Esophagus muscularis mucosa (tissue), 4 donors: ENCODE data around the gene GRIK4. TPM values are rescaled to one million over a fixed set of nuclear protein-coding genes. Genes with fewer than 3 reads are reported as not detected.

ENCODE experiments used
- DNase-seq: peaks from one replicate; pipeline ENCODE4 v3.0.0-alpha.2; 2017; ENCODE audit errors: extremely low spot score
- H3K27ac ChIP-seq, 4 donors: fragments of 200-600 bp; sonication (generic); replicated peaks in 1 of 4; 1 replicate in 3 of 4; 2 replicates in 1 of 4; pipeline ENCODE4 v1.5.1; 2016 to 2019; ENCODE audit warnings: mild to moderate bottlenecking in 1 of 4
- H3K27me3 ChIP-seq, 4 donors: fragments of 200-600 bp; sonication (generic); one replicate each; pipeline versions ENCODE4 v1.5.1 to v1.6.0; 2016 to 2019
- H3K36me3 ChIP-seq, 4 donors: fragments of 200-600 bp; sonication (generic); one replicate each; pipeline ENCODE4 v1.5.1; 2016 to 2019
- H3K4me1 ChIP-seq, 4 donors: fragments of 200-600 bp; sonication (generic); one replicate each; pipeline ENCODE4 v1.5.1; 2016 to 2019
- H3K4me3 ChIP-seq, 4 donors: fragments of 200-600 bp; sonication (generic); 1 replicate in 2 of 4; 2 replicates in 2 of 4; pipeline ENCODE4 v1.5.1; 2016 to 2019; ENCODE audit warnings: mild to moderate bottlenecking in 4 of 4, moderate library complexity in 1 of 4
- H3K9me3 ChIP-seq, 4 donors: fragments of 200-600 bp; sonication (generic); 1 replicate in 3 of 4; 2 replicates in 1 of 4; pipeline ENCODE4 v1.5.1; 2016 to 2019
- EP300 ChIP-seq: sonication (generic); formaldehyde crosslinking; IDR thresholded peaks from one replicate; pipeline ENCODE4 v1.6.1; 2017; ENCODE audit warnings: antibody characterized with exemption
- POLR2A ChIP-seq: fragments of 450-650 bp; IDR thresholded peaks from one replicate; pipeline ENCODE4 v1.6.1; 2017; ENCODE audit warnings: antibody characterized with exemption, moderate library complexity, mild to moderate bottlenecking, low read depth
- POLR2AphosphoS5 ChIP-seq, 2 donors: sonication (generic); formaldehyde crosslinking; IDR thresholded peaks; one replicate each; pipeline ENCODE4 v1.6.1; 2017; ENCODE audit warnings: antibody characterized with exemption in 2 of 2
- WGBS: methylation state at CpG from one replicate; pipeline ENCODE4 v1.1.5; 2018; 5-methylcytosine and 5-hydroxymethylcytosine counted together
- intact Hi-C: fragments of 100-400 bp; cut with DNase I; formaldehyde crosslinking; loops from one replicate; pipeline ENCODE4 v1.15.1; 2023
- total RNA-seq, 4 donors: library from RNA; depleted of rRNA; stranded (reverse); fragments of >200 nt; gene quantifications; one replicate each; pipeline versions ENCODE4 v1.1.0 to v1.2.1, GENCODE V29; 2016
- TF ChIP-seq, protein P1 (sequence below), 3 experiments: fragments of 200-600 bp in 2 of 3; fragments of 450-650 bp in 1 of 3; sonication (generic) in 2 of 3; IDR thresholded peaks; one replicate each; pipeline ENCODE4 v1.5.1; 2017 to 2019; ENCODE audit warnings: antibody characterized with exemption in 3 of 3, mild to moderate bottlenecking in 2 of 3, moderate library complexity in 1 of 3

The GRIK4 gene
- total RNA-seq, 4 donors from 2014 or later: 0.13 to 0.83 (median 0.43) TPM

DNA sequence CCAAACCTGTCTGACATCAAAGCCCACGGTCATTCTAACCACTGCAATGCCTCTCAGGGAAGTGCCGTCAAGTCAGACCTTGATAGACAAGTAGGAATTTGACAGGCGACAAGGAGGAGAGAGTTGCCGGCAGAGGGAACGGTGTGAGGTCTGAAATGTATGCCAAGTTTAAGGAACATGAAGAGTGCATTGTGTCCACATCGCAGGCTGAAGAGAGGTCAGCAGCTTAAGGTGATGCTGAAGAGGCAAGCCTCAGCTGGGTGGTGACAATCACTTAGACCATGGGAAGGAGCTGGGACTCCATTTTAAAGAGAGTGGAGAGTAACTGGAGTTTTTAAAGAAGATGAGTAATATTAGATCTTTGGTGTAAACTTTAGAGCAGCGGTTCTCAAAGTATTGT, 407.5 kb downstream of the GRIK4 start:
- intact Hi-C loops: no loop called here
- H3K27me3 ChIP-seq: peaks cover 0 to 21% (median 0%) of the 10 kb centered on the region in 4 donors
- no peaks in the 10 kb centered on the region for H3K4me1 ChIP-seq
- TF ChIP-seq, protein P1, sequence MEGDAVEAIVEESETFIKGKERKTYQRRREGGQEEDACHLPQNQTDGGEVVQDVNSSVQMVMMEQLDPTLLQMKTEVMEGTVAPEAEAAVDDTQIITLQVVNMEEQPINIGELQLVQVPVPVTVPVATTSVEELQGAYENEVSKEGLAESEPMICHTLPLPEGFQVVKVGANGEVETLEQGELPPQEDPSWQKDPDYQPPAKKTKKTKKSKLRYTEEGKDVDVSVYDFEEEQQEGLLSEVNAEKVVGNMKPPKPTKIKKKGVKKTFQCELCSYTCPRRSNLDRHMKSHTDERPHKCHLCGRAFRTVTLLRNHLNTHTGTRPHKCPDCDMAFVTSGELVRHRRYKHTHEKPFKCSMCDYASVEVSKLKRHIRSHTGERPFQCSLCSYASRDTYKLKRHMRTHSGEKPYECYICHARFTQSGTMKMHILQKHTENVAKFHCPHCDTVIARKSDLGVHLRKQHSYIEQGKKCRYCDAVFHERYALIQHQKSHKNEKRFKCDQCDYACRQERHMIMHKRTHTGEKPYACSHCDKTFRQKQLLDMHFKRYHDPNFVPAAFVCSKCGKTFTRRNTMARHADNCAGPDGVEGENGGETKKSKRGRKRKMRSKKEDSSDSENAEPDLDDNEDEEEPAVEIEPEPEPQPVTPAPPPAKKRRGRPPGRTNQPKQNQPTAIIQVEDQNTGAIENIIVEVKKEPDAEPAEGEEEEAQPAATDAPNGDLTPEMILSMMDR (IDR thresholded peaks at IDR 0.05): no peak
- H3K36me3 ChIP-seq: no peaks in the 10 kb centered on the region
- no peak overlapping the region for H3K27ac ChIP-seq
- H3K4me3 ChIP-seq: no peak overlapping the region
- H3K9me3 ChIP-seq: no peaks in the 10 kb centered on the region
- 81% methylated on average over 7 of the region's 7 CpGs for WGBS
- no peak for DNase-seq

DNA sequence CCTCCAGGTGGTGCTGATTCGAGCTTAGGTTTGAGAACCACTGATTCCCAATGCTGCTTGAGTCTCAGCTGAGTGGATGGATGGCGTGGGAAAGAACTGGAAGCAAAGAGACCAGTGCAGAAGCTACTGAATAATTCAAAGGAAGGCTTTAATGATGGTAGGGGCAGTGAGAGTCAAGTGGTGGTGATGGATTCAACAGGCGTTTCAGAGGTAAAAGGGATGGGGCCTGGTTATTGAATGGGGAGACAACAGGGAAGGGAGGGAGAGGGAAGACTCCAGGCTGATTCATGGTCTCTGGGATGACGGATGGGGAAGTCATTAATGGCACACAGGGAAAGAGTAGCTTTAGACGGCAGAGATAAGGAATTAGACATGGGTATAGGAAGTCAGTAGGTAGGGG, 408.0 kb downstream of the GRIK4 start:
- H3K4me3 ChIP-seq: no peak overlapping the region
- intact Hi-C loops: no loop called here
- DNase-seq: no peak
- H3K36me3 ChIP-seq: no peaks in the 10 kb centered on the region
- H3K27me3 ChIP-seq: peaks cover 0 to 18% (median 0%) of the 10 kb centered on the region in 4 donors
- no peak for TF ChIP-seq POLR2AphosphoS5 (IDR thresholded peaks at IDR 0.05)
- no peak for TF ChIP-seq EP300
- TF ChIP-seq POLR2A: no peak
- no peak overlapping the region for H3K27ac ChIP-seq
- no peaks in the 10 kb centered on the region for H3K9me3 ChIP-seq
- WGBS: 62% methylated on average over 5 of the region's 5 CpGs
- no peaks in the 10 kb centered on the region for H3K4me1 ChIP-seq

DNA sequence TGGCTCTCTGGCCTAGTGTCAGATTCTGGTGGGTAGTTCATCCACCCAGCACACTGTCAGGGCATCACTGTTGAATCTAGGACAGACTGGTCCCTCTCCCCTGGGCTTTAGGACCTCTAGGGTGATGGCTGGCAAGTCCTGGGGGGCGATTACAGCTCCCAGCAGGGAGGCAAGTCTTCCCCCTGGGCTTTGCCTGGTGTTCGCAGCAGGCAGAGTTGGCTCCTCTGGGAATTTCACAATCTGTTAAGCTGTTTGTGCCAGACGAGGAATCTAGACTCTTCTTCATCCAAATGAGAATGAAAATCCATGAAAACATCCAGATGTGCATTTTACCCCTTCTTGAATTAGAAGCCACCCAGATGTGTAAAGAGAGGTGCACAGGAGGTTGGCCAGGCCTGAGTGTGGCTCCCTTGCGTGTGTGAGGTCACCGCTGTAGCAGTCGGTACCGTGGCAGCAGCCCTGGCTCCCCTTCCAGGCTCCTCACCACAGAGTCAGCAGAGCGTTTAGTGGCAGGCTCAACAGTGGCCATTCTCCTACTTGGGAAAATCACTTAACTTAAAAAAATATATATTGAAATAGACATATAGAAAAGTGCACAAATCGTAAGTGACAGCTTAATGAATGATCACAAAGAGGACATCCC, 412.4 kb downstream of the GRIK4 start:
- TF ChIP-seq POLR2AphosphoS5 (IDR thresholded peaks at IDR 0.05) (no peak), POLR2A (no peak), EP300 (no peak)
- TF ChIP-seq, protein P1 (IDR thresholded peaks at IDR 0.05): no peak
- Histone ChIP-seq H3K36me3 (no peaks in the 10 kb centered on the region), H3K27ac (no peak overlapping the region), H3K27me3 (no peaks in the 10 kb centered on the region), H3K9me3 (no peaks in the 10 kb centered on the region), H3K4me3 (no peak overlapping the region), H3K4me1 (no peaks in the 10 kb centered on the region)
- intact Hi-C loops: no loop called here
- WGBS: 91% methylated on average over 9 of the region's 9 CpGs
- DNase-seq: no peak

DNA sequence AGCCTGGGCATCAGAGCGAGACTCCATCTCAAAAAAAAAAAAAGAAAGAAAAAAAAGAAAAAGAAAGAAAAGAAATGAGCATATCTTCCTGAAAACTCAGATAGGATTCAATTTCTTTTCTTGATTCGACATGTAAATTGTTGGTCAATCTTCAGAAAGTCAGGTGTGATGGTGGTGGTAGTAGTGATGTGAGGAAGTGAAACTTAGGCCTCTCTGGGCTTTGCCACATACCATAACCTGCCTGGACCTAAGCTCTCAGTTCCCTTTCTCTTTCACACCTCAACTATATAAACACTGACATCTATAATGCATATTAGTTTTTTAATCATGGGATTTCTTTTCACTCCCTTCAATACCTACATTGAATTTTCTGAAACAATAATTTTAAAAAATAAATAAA, 414.4 kb downstream of the GRIK4 start:
- intact Hi-C loops: no loop called here
- no peaks in the 10 kb centered on the region for H3K27me3 ChIP-seq
- no peak overlapping the region for H3K4me3 ChIP-seq
- TF ChIP-seq POLR2A (no peak), EP300 (no peak), POLR2AphosphoS5 (IDR thresholded peaks at IDR 0.05) (no peak)
- TF ChIP-seq, protein P1 (IDR thresholded peaks at IDR 0.05): no peak
- WGBS: 98% methylated on average over 2 of the region's 2 CpGs
- H3K4me1 ChIP-seq: no peaks in the 10 kb centered on the region
- no peak for DNase-seq
- no peaks in the 10 kb centered on the region for H3K36me3 ChIP-seq
- no peaks in the 10 kb centered on the region for H3K9me3 ChIP-seq
- no peak overlapping the region for H3K27ac ChIP-seq

DNA sequence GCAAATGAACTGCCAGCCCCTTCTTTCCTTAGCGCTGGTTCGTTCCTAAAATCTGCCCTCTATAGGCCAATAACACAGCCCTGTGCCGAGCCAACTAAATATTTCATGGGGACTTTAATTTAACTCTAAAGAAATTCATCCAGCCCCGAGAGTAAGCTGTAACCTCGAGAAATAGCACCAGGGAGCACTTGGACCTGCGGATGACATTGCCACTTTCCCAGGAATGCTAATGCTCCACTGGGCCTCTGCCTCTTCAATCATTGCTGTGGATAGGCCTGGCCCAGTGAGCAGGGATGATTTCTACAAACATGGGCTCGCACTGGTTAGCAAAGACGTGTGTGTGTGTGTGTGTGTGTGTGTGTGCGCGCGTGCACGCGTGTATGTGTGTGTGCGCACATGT, 417.1 kb downstream of the GRIK4 start:
- Histone ChIP-seq H3K9me3 (no peaks in the 10 kb centered on the region), H3K27ac (no peak overlapping the region), H3K4me3 (no peak overlapping the region), H3K4me1 (no peaks in the 10 kb centered on the region), H3K36me3 (no peaks in the 10 kb centered on the region), H3K27me3 (peaks cover 0 to 7% (median 0%) of the 10 kb centered on the region in 4 donors)
- intact Hi-C loops: no loop called here
- WGBS: 83% methylated on average over 12 of the region's 14 CpGs
- no peak for TF ChIP-seq POLR2A
- TF ChIP-seq EP300: no peak
- no peak for TF ChIP-seq POLR2AphosphoS5 (IDR thresholded peaks at IDR 0.05)
- TF ChIP-seq, protein P1 (IDR thresholded peaks at IDR 0.05): no peak
- DNase-seq: no peak
